NCI-H526 (cell line): Measurements from ENCODE around the gene LIPE.

Source experiments
- DNase-seq, 2 experiments: peaks; one replicate each; lab custom pipeline; 2025; lab: John Stamatoyannopoulos, UW

The LIPE gene

DNA sequence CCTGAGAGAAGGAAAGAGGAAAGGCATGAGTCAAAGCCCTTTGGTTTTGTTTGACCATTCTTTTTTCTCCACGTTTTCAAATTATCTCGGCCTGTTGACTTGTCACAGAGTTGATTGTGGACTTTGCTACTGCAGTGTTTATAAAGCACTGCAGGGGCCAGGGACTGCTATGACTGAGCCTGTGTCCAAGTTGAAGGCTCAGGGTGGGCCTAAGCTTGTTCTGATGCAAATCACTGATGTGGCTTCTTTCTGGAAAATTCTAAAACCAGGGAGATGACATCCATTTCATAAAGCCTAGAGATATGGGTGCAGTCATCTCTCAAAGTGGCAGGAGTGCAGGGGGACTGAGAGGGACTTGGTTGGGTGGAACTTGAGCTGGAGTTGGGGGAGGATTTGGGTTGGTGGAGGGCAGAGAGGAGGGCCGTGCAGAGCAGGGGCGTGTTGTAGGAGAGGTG is 16.8 kb upstream of the LIPE start:
- DNase-seq = no peak

DNA sequence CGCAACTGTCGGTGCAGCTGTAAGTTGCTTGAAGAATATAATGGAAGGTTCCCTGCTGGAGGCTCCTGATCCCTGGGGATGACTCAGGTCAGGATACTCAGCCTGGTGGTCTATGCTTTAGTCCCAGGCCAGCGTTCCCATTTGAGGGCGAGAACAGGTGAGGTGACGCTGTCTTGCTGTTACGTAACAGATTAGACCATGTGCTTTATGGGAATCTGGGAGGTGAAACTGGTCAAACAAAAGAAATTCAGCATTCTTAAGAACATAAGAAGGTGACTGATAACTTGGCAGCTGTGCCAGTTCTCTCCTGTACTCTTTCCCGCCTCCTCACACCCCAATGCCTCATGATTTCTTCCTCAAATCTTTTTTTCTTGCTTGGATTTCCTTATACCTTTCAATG is 15.6 kb upstream of the LIPE start, which contains the start of gene CXCL17:
Gene CXCL17, minus strand, starts transcription at position 114 of the 400 bp plus-strand sequence. CDS start 114 bp downstream, outside the sequence.
- DNase-seq = no peak

- DNase-seq = no peak
Observed at GRCh38 chr19:42441049-42441445, 13.9 kb upstream of the LIPE start.

DNA sequence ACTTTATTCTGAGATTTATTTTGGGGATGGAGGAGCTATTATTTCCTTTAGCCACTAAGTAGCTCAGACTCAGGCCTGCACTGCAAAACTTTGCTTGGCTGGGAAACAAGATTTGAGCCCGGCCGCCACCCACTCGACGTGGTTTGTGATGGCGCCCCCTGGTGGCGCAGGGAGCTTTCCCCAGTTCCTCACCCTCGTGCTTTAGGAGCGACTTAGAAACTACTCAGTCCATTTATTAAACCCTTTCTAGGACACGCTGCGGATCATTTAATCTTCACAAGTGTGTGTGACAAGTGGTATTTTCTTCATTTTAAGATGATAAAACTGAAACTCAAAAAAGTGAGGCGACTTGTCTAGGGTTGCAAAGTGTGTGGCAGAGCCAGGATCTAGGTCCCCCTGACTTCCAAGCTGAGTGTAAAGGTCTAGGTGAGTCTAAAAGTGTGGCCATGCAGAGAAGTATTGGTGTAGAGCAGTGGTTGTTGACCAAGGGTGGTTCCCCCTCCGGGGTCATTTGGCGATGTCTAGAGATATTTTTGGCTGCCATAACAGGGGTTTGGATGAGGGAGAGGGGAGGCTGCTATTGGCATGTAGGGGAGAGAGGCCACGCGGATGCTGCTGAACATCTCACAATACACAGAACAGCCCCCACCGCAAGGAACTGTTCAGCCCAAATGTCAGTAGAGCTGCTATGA is 13.3 kb upstream of the LIPE start:
- DNase-seq = peak; percentile 16 to 83

- no peak for DNase-seq
Observed at GRCh38 chr19:42436006-42436405, 8.8 kb upstream of the LIPE start.

DNA sequence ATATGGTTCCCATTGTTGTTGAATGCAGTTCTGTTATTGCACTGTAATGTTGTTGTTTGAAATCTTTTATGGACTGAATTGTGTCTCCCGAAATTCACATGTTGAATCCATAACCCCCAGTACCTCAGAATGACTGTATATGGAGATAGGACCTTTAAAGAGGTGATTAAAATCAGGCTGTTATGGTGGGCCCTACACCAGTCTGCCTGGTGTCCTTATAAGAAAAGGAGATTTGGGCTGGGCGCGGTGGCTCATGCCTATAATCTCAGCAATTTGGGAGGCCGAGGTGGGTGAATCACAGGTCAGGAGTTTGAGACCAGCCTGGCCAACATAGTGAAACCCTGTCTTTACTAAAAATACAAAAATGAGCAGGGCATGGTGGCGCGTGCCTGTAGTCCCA is 8.1 kb upstream of the LIPE start:
- no peak for DNase-seq

DNA sequence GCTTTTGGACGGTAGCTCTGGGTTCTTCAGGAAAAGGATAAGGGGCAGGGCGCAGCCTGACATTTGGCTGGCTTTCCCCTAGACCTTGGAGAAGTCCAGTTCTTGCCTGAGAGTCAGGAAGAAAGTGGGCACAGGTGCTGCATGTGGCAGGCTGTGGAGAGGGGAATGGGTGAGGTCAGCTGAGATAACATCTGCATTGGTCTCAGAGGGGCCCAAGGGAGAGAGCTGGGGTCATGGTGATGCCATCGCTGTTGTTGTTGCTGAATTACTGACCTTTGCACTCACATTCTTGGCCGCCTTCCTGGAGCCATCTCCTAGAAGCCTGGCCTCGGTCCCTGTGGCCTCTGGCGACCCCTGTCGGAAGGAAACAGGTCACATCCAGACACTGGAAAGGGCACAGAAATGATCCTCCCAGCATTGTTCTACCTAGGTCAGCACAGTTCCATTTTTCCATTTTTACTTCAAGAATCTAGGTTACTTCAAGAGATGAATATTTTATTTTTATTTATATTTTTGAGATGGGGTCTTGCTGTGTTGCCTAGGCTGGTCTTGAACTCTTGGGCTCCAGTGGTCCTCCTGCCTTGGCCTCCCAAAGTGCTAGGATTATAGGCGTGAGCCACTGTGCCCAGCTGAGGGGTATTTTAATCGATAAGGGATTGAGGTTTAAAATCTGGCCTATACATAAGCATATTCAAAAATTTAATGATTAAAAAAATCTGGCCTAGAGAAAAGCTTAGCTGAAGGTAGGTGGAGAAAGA is 6.5 kb upstream of the LIPE start:
- peak; percentile 17 to 80 for DNase-seq

DNA sequence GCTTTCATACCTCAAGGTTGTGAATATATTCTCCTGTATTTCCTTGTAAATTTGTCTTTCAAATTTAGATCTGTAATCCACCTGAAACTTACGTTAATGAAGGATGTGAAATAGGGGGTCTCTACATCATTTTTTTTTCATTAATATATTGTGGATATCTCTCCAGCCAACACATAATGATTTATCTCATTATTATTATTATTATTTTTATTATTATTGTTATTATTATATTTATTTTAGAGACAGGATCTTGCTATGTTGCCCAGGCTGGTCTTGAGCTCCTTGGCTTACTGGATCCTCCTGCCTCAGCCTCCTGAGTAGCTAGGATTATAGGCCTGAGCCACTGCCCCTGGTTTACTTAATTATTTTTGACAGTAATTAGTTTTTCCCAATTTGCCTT is 4.3 kb upstream of the LIPE start:
- no peak for DNase-seq

DNA sequence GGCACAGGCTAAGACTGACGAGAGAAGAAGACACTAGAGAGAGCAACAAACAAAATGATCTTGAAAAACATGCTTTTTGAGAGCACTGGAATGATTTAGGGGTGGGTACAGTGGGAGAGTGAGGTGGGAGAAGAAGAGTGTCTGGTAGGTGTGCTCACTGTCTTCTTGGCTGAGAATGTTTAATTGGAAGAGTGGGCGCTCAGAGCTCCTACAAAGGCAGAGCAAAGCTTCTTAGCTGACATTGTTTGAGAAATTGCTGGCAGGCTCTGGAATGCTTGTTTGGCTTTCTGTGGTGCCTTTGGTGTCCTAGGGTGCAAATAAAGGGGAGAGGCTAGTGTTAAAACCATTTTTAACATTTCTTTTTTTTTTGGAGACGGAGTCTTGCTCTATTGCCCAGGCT is 1.5 kb upstream of the LIPE start:
- DNase-seq = no peak

GRCh38 chr19:42426643-42427042 is 545 bp downstream of the LIPE start:
- DNase-seq = peak in 1 of 2 experiments; percentile 22

GRCh38 chr19:42424712-42425131 is 2.5 kb downstream of the LIPE start:
- peak in 1 of 2 experiments; percentile 19 for DNase-seq

DNA sequence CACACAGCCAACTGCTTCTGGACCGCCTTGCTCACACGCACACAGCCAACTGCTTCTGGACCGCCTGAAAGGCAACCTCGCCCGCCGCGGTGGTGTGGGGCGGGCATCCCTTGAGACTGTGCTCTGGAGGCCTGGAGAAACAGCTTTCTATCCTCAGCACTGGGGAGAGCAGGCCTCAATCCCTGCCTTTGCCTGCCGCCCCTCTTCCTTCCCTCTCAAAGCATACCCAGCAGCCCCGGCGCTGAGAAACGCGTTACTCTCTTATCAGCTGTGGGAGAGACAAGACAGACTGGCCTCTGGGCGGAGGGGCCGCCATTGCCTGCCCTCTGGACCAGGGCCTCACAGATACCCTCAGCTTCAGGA is 2.9 kb downstream of the LIPE start:
- DNase-seq = no peak

DNA sequence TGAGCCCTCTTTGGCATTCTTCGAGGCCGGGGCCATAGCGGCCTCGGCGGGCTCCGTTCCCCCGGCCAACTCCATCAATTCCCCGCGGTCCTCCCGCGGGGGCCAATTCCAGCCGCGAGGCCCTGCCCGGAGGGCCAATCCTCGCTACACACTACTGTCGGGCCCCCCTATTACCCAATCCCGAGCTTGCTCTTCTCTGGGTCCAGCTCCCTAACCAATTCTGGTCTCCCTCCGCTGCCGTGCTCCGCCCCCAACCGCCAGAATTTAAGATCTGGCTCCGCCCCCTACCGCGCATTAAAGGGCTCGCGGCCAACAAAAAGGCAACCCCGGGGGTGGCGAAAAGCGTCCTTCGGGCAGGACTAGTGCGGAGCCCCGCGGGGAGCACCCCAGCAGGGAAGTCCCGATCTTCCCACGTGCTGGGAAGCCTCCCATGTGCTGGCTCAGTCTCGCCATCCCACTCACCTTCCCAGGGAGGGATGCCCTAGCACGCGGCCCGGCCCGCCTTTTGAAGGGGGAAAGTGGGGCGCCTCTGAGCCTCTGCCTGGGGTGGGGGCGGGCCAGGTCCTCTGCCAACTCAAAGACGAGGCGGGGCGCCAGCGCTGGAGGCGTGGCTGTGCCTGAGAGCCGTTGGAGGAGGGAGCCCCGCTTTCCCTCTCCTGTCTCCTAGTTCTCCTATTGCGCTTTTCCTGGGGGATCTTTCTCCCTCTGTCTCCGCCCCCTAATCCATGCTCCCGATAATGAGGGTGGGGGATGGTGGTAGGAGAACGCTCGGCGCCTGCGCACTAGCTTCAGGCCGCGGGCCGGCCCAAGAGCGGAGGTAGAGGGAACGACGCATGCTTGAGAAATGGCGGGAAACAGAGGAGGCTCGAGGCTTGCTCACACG is 3.5 kb downstream of the LIPE start:
- peak; percentile 91 to 97 for DNase-seq

DNA sequence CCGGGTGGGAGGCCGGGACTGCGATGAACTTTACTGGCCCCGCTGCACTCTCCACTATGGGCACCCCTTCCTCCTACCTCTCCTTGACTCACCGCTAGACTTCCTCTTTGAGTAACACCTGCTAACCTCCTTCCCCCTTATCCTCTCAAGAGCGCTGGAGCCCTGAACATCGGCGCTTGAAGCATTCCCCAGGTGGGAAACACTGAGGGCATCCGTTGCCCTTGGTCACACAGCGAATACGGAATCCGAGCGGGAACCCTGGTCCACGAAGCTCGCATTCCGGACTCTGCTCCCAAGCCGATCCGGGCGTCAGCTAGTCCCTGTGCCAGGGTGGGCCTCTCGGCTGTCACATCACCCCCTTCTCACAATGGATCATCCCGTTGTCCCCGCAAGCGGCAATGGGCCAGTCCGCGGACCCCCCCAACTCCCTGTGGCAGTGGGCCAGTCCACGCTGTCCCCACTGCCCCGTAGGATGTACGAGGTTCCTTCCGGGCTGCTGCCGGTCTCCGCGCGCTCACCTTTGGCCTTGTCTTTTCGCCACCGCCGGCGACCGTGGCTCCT is 4.2 kb downstream of the LIPE start:
- peak; percentile 72 to 81 for DNase-seq

- DNase-seq = peak in 1 of 2 experiments; percentile 47
Observed at GRCh38 chr19:42422092-42422900, 4.9 kb downstream of the LIPE start.

DNA sequence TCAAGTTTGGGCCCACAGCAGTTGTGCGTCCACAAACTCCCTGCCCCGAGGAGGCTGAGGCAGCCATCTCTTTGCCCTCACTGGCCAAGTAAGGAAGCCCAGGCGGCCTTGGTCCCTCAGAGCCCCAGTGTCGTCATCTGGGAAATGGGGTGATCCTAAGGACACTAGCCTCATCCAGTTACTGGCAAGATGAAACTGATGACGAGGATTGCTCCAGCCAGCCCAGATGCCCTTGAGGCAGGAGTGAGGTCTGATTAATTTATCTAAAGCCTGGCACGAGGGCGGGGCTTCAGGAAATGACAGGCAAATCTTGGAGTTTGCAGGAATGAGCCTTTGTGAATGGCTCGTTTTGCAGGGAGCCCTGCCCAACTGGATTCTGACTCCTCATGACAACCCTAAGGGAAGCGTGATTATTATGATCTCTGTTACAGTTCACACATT is 5.6 kb downstream of the LIPE start:
- peak in 1 of 2 experiments; percentile 18 for DNase-seq

DNA sequence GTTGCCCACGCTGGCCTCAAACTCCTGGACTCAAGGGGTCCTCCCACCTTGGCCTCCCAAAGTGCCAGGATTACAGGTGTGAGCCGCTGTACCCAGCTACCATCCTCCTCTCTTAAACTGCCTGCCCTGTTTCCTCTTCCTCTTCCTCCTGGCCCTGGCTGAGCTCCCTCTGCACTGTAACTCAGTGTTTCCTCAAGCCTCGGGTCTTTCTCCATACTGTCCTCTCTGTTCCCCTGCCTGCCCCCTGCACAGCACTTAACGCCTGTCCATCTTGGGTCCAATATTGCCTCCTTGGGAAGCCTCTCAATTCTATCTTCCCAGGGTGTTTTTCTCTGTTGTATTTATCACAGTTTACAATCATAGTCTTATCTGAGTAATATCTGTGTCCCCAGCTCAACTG is 6.1 kb downstream of the LIPE start:
- no peak for DNase-seq

DNA sequence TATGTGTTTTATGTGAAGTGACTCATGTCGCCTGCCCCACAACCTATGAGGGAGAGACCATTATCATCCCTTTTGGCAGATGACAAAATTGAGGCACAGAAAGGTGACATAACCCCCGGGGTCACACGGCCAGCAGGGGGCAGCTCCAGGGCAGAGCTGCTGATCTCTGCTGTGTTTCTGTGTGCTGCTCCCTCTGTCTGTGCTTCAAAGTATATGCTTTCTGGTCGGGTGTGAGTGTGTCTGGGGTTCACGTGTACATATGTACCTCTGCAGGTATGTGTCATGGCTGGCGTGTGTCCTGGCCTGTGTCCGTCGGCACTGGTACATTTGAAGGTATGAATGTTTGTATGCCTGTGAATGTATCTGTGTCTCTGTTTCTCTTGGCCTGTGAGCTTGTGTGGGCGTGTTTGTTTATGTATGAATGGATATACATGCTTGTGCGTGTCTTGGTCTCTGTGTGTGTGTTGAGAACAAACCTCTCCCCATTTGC is 7.1 kb downstream of the LIPE start:
- DNase-seq = peak; percentile 36 to 80

GRCh38 chr19:42419309-42419708 is 7.9 kb downstream of the LIPE start:
- DNase-seq = no peak

GRCh38 chr19:42412661-42413076 is 14.5 kb downstream of the LIPE start:
- DNase-seq = peak in 1 of 2 experiments; percentile 47

- peak; percentile 11 to 66 for DNase-seq
Observed at GRCh38 chr19:42412227-42412626, 15.0 kb downstream of the LIPE start.
